Testis (tissue), 3 donors: ENCODE results near the gene SPINDOC. TPM values are rescaled to one million over a fixed set of nuclear protein-coding genes. Genes with fewer than 3 reads are reported as not detected.

Experiments
- DNase-seq: peaks from one replicate; pipeline ENCODE4 v3.0.0-alpha.2; 2019
- H3K27ac ChIP-seq, 2 donors: fragments of 200-600 bp; sonication (generic); one replicate each; pipeline ENCODE4 v1.5.1; 2019
- H3K27me3 ChIP-seq: fragments of 200-600 bp; sonication (generic); one replicate; pipeline ENCODE4 v1.5.1; 2019
- H3K36me3 ChIP-seq: fragments of 200-600 bp; sonication (generic); one replicate; pipeline ENCODE4 v1.5.1; 2017; ENCODE audit warnings: low read depth; ENCODE audit errors: missing control alignments
- H3K4me1 ChIP-seq: fragments of 200-600 bp; sonication (generic); one replicate; pipeline ENCODE4 v1.5.1; 2019
- H3K4me3 ChIP-seq, 2 donors: fragments of 200-600 bp; sonication (generic); one replicate each; pipeline ENCODE4 v1.5.1; 2017 to 2019
- H3K9me3 ChIP-seq: fragments of 200-600 bp; sonication (generic); one replicate; pipeline ENCODE4 v1.5.1; 2017
- CTCF ChIP-seq, 3 experiments: fragments of 450-650 bp in 2 of 3; fragments of 200-600 bp in 1 of 3; sonication (generic) in 1 of 3; IDR thresholded peaks; one replicate each; pipeline ENCODE4 v1.5.1; 2016 to 2019; ENCODE audit warnings: antibody characterized with exemption in 3 of 3, mild to moderate bottlenecking in 2 of 3, moderate library complexity in 1 of 3
- POLR2A ChIP-seq: fragments of 450-650 bp; IDR thresholded peaks from one replicate; pipeline ENCODE4 v1.6.1; 2017; ENCODE audit warnings: antibody characterized with exemption, mild to moderate bottlenecking, moderate library complexity
- WGBS, 2 donors: methylation state at CpG; one replicate each; pipeline ENCODE4 v1.1.5; 2018; 5-methylcytosine and 5-hydroxymethylcytosine counted together
- intact Hi-C: fragments of 100-400 bp; cut with DNase I; formaldehyde crosslinking; loops from one replicate; pipeline ENCODE4 v1.15.1; 2023; ENCODE audit warnings: low total_unique reads
- polyA plus RNA-seq: library from polyadenylated mRNA; stranded (reverse); fragments of 350-450 nt; fragmentation: Illumina TruSeq; extraction: RNeasy Lipid Tissue Mini Kit (QIAGEN cat#74804); gene quantifications from one replicate; pipeline ENCODE4 v1.2.3, GENCODE V29; 2014; ENCODE audit warnings: low read depth, low replicate concordance; ENCODE audit not compliant: insufficient read depth
- total RNA-seq, 2 donors: library from RNA; depleted of rRNA; stranded (reverse); fragments of >200 nt; gene quantifications; one replicate each; pipeline ENCODE4 v1.2.3, GENCODE V29; 2016

SPINDOC gene
- total and polyA plus RNA-seq, 3 donors from 2014 or later = 38.6 to 71.6 (median 45.1) TPM

GRCh38 chr11:63817758-63818498, 4.7 kb downstream of the SPINDOC start:
- Histone ChIP-seq H3K4me1 (no peaks in the 10 kb centered on the region), H3K4me3 (no peak overlapping the region), H3K36me3 (no peaks in the 10 kb centered on the region), H3K27me3 (no peaks in the 10 kb centered on the region), H3K9me3 (no peaks in the 10 kb centered on the region), H3K27ac (no peak overlapping the region)
- no peak for DNase-seq
- TF ChIP-seq POLR2A = no peak
- TF ChIP-seq CTCF (IDR thresholded peaks at IDR 0.05) = no peak
- 93 to 95% methylated on average over 23 to 27 of the region's 27 CpGs for WGBS, 2 donors
- intact Hi-C loops = no loop called here

- no peaks in the 10 kb centered on the region for H3K36me3 ChIP-seq
These were observed 5.4 kb downstream of the SPINDOC start for GRCh38 chr11:63818609-63819008.

GRCh38 chr11:63821411-63821810, 8.2 kb downstream of the SPINDOC start:
- no peak for TF ChIP-seq POLR2A
- no peak for TF ChIP-seq CTCF (IDR thresholded peaks at IDR 0.05)
- H3K9me3 ChIP-seq = no peaks in the 10 kb centered on the region
- WGBS, 2 donors = 89 to 90% methylated on average over 5 of the region's 5 CpGs
- no peak overlapping the region for H3K4me3 ChIP-seq
- no peaks in the 10 kb centered on the region for H3K4me1 ChIP-seq
- intact Hi-C loops = no loop called here
- no peaks in the 10 kb centered on the region for H3K36me3 ChIP-seq
- no peak overlapping the region for H3K27ac ChIP-seq
- no peaks in the 10 kb centered on the region for H3K27me3 ChIP-seq
- no peak for DNase-seq

More at GRCh38 chr11:63818609-63819008, 5.4 kb downstream of the SPINDOC start:
- TF ChIP-seq CTCF (IDR thresholded peaks at IDR 0.05) = no peak
- TF ChIP-seq POLR2A = no peak
- H3K4me1 ChIP-seq = no peaks in the 10 kb centered on the region
- no peaks in the 10 kb centered on the region for H3K27me3 ChIP-seq
- H3K27ac ChIP-seq = no peak overlapping the region
- intact Hi-C loops = no loop called here
- DNase-seq = no peak
- 94 to 95% methylated on average over 18 to 19 of the region's 19 CpGs for WGBS, 2 donors
- H3K4me3 ChIP-seq = no peak overlapping the region
- no peaks in the 10 kb centered on the region for H3K9me3 ChIP-seq

GRCh38 chr11:63826471-63827190, 13.4 kb downstream of the SPINDOC start:
- intact Hi-C loops = no loop called here
- H3K36me3 ChIP-seq = no peaks in the 10 kb centered on the region
- H3K9me3 ChIP-seq = no peaks in the 10 kb centered on the region
- TF ChIP-seq POLR2A (no peak), CTCF (IDR thresholded peaks at IDR 0.05) (no peak)
- no peak for DNase-seq
- H3K4me3 ChIP-seq = no peak overlapping the region
- H3K27me3 ChIP-seq = no peaks in the 10 kb centered on the region
- H3K27ac ChIP-seq = no peak overlapping the region
- 76 to 80% methylated on average over 11 to 13 of the region's 17 CpGs for WGBS, 2 donors
- H3K4me1 ChIP-seq = no peaks in the 10 kb centered on the region
